Right cardiac atrium (tissue), 5 donors: ENCODE measurements around the gene UAP1. TPM values are rescaled to one million over a fixed set of nuclear protein-coding genes. Genes with fewer than 3 reads are reported as not detected.

Source experiments
- ATAC-seq, 2 donors: fragments of 200-7000 bp; cut with Tn5 transposase; one replicate each; pipeline versions ENCODE4 v1.8.0 to v1.9.1; 2020; ENCODE audit warnings: moderate library complexity in 2 of 2, mild to moderate bottlenecking in 1 of 2
- DNase-seq, 3 donors: peaks; one replicate each; pipeline ENCODE4 v3.0.0-alpha.2; 2020
- H3K27ac ChIP-seq: one replicate; pipeline ENCODE4 v1.5.1; 2013; ENCODE audit warnings: mild to moderate bottlenecking, low read length, control low read depth, moderate library complexity
- H3K27me3 ChIP-seq: one replicate; pipeline ENCODE4 v1.6.1; 2013; ENCODE audit not compliant: control insufficient read depth, insufficient read depth
- H3K4me1 ChIP-seq: one replicate; pipeline ENCODE4 v1.6.1; 2013; ENCODE audit warnings: low read length; ENCODE audit not compliant: control insufficient read depth, insufficient read depth
- H3K4me3 ChIP-seq: one replicate; pipeline ENCODE4 v1.5.1; 2013; ENCODE audit warnings: low read length, control low read depth
- H3K9me3 ChIP-seq: one replicate; pipeline ENCODE4 v1.6.1; 2013; ENCODE audit warnings: low read length; ENCODE audit not compliant: control insufficient read depth
- WGBS: extraction: QIAGEN DNeasy Blood & Tissue Kit; methylation state at CpG from one replicate; pipeline ENCODE4 v1.1.7; 2013; 5-methylcytosine and 5-hydroxymethylcytosine counted together
- intact Hi-C, 4 donors: fragments of 100-400 bp; cut with DNase I; formaldehyde crosslinking; loops; one replicate each; pipeline versions ENCODE4 v1.11.0 to v1.14.0; 2022 to 2023
- polyA plus RNA-seq: library from polyadenylated mRNA; stranded (reverse); fragments of 200-250 nt; gene quantifications from one replicate; pipeline ENCODE4 v1.2.3, GENCODE V29; 2013
- total RNA-seq, 4 donors: library from RNA; stranded (reverse); fragmentation: NEBNext Ultra II Directional; extraction: Animal tissue kit (Norgen Biotek cat#: 25700); gene quantifications; one replicate each; pipeline ENCODE4 v1.2.1, GENCODE V29; 2021
- donor health status: healthy with polysubstance abuse.
- donor health status: DM: no; HTN: yes; CAD: no.
- donor health status: DM: no; HTN: no; CAD: no.
- donor health status: DM: no; HTN: yes; CAD: no; lungs with severe emphysema.
- donor health status: DM: yes; HTN: yes; CAD: no.

Gene UAP1
- total and polyA plus RNA-seq, 5 donors, result 23.9 to 51.4 (median 32.7) TPM

- DNase-seq (peak in 2 of 3 donors; percentile 37 to 67), ATAC-seq (peak; percentile 54 to 68)
- H3K4me3 ChIP-seq, result no peak overlapping the region
- no peaks in the 10 kb centered on the region for H3K9me3 ChIP-seq
- H3K27me3 ChIP-seq, result no peaks in the 10 kb centered on the region
- intact Hi-C loops, result no loop called here
- H3K4me1 ChIP-seq, result no peaks in the 10 kb centered on the region
- no peak overlapping the region for H3K27ac ChIP-seq
- 56% methylated on average over 4 of the region's 4 CpGs for WGBS
Measured at GRCh38 chr1:162548170-162548569, 13.4 kb upstream of the UAP1 start.

GRCh38 chr1:162549001-162549400 is 12.5 kb upstream of the UAP1 start:
- intact Hi-C loops, result no loop called here
- Histone ChIP-seq H3K9me3 (no peaks in the 10 kb centered on the region), H3K4me3 (no peak overlapping the region), H3K4me1 (no peaks in the 10 kb centered on the region), H3K27me3 (no peaks in the 10 kb centered on the region), H3K27ac (no peak overlapping the region)
- 70% methylated on average over 2 of the region's 2 CpGs for WGBS
- no peak for DNase-seq
- no peak for ATAC-seq

DNA sequence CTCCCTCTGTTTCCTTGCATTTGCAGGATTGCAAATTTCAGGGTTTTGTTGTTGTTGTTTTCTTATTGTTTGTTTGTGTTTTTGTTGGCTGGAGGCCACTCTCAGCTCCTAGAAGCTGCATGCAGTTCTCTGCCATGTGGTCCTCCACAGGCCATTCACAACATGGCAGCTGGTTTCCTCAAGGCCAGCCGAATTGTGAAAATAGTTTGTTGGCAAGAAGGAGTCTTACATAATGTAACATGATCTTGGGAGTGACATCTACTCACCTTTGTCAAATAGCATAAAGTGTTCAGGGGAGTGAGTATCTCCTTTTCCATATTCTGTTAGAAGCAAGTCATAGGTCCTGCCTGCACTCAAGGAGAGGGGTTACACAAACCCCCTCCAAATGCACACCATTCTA is 10.6 kb upstream of the UAP1 start:
- no peak for DNase-seq
- WGBS, result 75% methylated on average over 1 of the region's 1 CpG
- H3K27ac ChIP-seq, result no peak overlapping the region

DNA sequence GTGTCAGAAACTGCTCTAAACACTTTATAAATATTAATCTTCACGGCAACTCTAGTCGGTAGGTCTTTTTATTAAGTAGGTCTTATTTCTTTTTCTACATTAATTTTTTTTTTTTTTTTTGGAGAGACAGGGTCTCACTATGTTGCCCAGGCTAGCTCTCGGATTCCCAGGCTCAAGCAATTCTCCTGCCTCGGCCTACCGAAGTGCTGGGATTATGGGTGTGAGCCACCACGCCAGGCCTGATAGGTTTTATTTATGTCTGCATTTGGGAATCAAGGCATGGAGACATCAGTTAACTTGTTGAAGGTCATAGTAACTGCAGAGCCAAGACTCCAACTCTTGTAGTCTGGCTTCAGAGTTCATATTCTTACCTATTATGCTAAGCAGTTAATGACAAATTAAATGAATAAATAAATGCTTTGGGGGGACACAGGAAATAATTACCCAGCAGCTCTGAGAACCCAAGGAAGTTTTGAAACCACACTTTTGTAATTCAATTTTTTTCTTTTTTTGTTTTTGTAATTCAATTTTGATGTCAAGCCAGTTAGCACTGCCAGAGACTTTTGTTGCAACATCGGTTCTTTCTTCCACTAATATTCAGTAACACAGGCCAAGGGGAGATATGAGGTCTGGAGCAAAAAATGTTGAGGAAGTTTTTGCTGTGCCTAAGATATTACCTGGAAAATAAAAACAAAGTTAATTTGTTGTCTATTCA is 9.4 kb upstream of the UAP1 start:
- no peaks in the 10 kb centered on the region for H3K27me3 ChIP-seq
- H3K27ac ChIP-seq, result peak overlapping the region; percentile 55
- H3K4me1 ChIP-seq, result no peaks in the 10 kb centered on the region
- DNase-seq, result peak in 1 of 3 donors; percentile 59
- no peaks in the 10 kb centered on the region for H3K9me3 ChIP-seq
- intact Hi-C loops, result no loop called here
- ATAC-seq, result peak; percentile 57 to 79
- 75% methylated on average over 7 of the region's 7 CpGs for WGBS
- no peak overlapping the region for H3K4me3 ChIP-seq

More for the DNA sequence above, 10.6 kb upstream of the UAP1 start:
- no peak for ATAC-seq
- Histone ChIP-seq H3K4me1 (no peaks in the 10 kb centered on the region), H3K4me3 (no peak overlapping the region), H3K27me3 (no peaks in the 10 kb centered on the region), H3K9me3 (no peaks in the 10 kb centered on the region)
- intact Hi-C loops, result no loop called here

GRCh38 chr1:162552684-162553252 is 8.8 kb upstream of the UAP1 start:
- 81% methylated on average over 8 of the region's 8 CpGs for WGBS

GRCh38 chr1:162554258-162554657 is 7.3 kb upstream of the UAP1 start:
- Histone ChIP-seq H3K27ac (no peak overlapping the region), H3K27me3 (no peaks in the 10 kb centered on the region), H3K9me3 (no peaks in the 10 kb centered on the region), H3K4me3 (no peak overlapping the region), H3K4me1 (no peaks in the 10 kb centered on the region)
- ATAC-seq, result peak; percentile 62 to 67
- WGBS, result 83% methylated on average over 1 of the region's 1 CpG
- DNase-seq, result no peak
- intact Hi-C loops, result no loop called here

More at GRCh38 chr1:162552684-162553252, 8.8 kb upstream of the UAP1 start:
- DNase-seq (peak; percentile 52 to 81 (median 68)), ATAC-seq (peak in 1 of 2 donors; percentile 54)
- no peaks in the 10 kb centered on the region for H3K27me3 ChIP-seq
- intact Hi-C loops, result no loop called here
- peak overlapping the region; percentile 64 for H3K27ac ChIP-seq
- no peak overlapping the region for H3K4me3 ChIP-seq
- H3K4me1 ChIP-seq, result no peaks in the 10 kb centered on the region
- H3K9me3 ChIP-seq, result no peaks in the 10 kb centered on the region

DNA sequence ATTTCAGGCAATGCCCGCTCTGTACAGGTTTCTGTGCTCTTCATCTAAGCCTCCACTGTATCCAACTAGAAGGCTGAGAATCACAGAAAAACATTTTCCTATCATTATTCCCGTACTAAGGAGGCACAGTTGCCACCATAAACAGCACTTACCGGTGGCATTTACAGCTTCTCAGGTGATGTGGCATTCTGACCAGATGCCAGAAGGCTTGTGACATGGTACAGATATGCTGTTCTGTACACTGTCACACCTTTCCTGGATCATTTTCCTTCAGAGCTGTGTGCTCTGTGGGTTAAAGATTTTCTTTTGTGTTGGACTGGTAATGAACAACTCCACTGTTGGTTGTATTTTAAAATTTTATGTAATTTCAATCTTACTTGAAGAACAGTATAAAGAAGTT is 4.0 kb upstream of the UAP1 start:
- no peak overlapping the region for H3K4me3 ChIP-seq
- H3K4me1 ChIP-seq, result no peaks in the 10 kb centered on the region
- 77% methylated on average over 3 of the region's 3 CpGs for WGBS
- DNase-seq, result no peak
- H3K9me3 ChIP-seq, result no peaks in the 10 kb centered on the region
- H3K27ac ChIP-seq, result no peak overlapping the region
- ATAC-seq, result no peak
- H3K27me3 ChIP-seq, result no peaks in the 10 kb centered on the region
- intact Hi-C loops, result no loop called here

- peak overlapping the region; percentile 93 for H3K27ac ChIP-seq
- H3K9me3 ChIP-seq, result no peaks in the 10 kb centered on the region
- ATAC-seq, result peak; percentile 2 to 3
- WGBS, result 43% methylated on average over 9 of the region's 9 CpGs
- no peaks in the 10 kb centered on the region for H3K27me3 ChIP-seq
- peak overlapping the region; percentile 53 for H3K4me3 ChIP-seq
- intact Hi-C loops, result loop anchor here in 1 of 4 donors (10.0 kb wide), 1 partner anchor 56 kb away; no protein-coding TSS in a partner anchor
- peaks cover 2% of the 10 kb centered on the region for H3K4me1 ChIP-seq
- no peak for DNase-seq
Measured at GRCh38 chr1:162560303-162561036, 1.1 kb upstream of the UAP1 start.

- Histone ChIP-seq H3K27ac (peak overlapping the region; percentile 93), H3K27me3 (no peaks in the 10 kb centered on the region), H3K4me1 (peaks cover 2% of the 10 kb centered on the region), H3K4me3 (peak overlapping the region; percentile 53), H3K9me3 (no peaks in the 10 kb centered on the region)
- ATAC-seq, result peak; percentile 97 to 98
- WGBS, result under 1% methylated on average over 53 of the region's 53 CpGs
- intact Hi-C loops, result loop anchor here in 1 of 4 donors (10.0 kb wide), 1 partner anchor 56 kb away; no protein-coding TSS in a partner anchor
- DNase-seq, result peak; percentile 99 to 100 (median 100)
Measured at GRCh38 chr1:162561037-162561615, 396 bp upstream of the UAP1 start.

DNA sequence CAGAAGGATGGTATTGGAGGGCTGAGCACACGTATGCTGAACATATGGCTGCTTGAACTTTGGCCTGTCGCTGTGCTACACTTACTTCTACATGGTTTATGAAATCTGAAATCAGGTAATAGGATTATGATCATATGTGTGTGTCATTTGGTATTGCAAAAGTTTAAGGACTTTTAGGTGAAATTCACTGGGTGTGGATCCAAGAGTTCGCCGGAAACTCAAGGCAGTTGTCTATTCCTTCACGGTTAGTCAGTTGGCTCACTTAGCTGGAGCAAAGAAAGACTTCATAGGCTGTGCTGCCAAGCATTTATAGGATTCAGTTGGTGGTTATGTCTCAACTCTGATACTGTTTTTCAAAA is 927 bp downstream of the UAP1 start:
- Histone ChIP-seq H3K4me3 (peak overlapping the region; percentile 53), H3K4me1 (peaks cover 2% of the 10 kb centered on the region), H3K27me3 (no peaks in the 10 kb centered on the region), H3K27ac (no peak overlapping the region), H3K9me3 (no peaks in the 10 kb centered on the region)
- WGBS, result 46% methylated on average over 5 of the region's 5 CpGs
- DNase-seq (no peak), ATAC-seq (no peak)
- intact Hi-C loops, result loop anchor here in 1 of 4 donors (10.0 kb wide), 1 partner anchor 58 kb away; no protein-coding TSS in a partner anchor
